Large intestine (tissue), 3 donors: Measurements from ENCODE around the gene PHF10. TPM values are rescaled to one million over a fixed set of nuclear protein-coding genes. Genes with fewer than 3 reads are reported as not detected.

Experiments used
- DNase-seq, 2 donors: peaks; one replicate each; pipeline versions ENCODE4 v3.0.0 to v3.0.0-alpha.2; 2013
- H3K27ac ChIP-seq: one replicate; pipeline ENCODE4 v1.5.1; 2013; ENCODE audit warnings: low read length
- H3K27me3 ChIP-seq: 2 replicates; pipeline ENCODE4 v1.6.1; 2013; ENCODE audit warnings: low read length; ENCODE audit not compliant: control insufficient read depth, insufficient read depth
- H3K36me3 ChIP-seq: 2 replicates; pipeline ENCODE4 v1.6.1; 2013; ENCODE audit warnings: low read length; ENCODE audit not compliant: control insufficient read depth, insufficient read depth
- H3K4me1 ChIP-seq: one replicate; pipeline ENCODE4 v1.6.1; 2013; ENCODE audit warnings: low read length; ENCODE audit not compliant: control insufficient read depth, insufficient read depth
- H3K4me3 ChIP-seq: one replicate; pipeline ENCODE4 v1.5.1; 2013; ENCODE audit warnings: low read length
- H3K9me3 ChIP-seq: one replicate; pipeline ENCODE4 v1.6.1; 2013; ENCODE audit warnings: mild to moderate bottlenecking, low read depth, low read length, moderate library complexity; ENCODE audit not compliant: control insufficient read depth
- WGBS: methylation state at CpG from one replicate; pipeline ENCODE4 v1.1.5; 2013; ENCODE audit warnings: low lambda C conversion rate; ENCODE audit not compliant: insufficient coverage; 5-methylcytosine and 5-hydroxymethylcytosine counted together
- polyA plus RNA-seq: library from polyadenylated mRNA; unstranded; fragments of 120-200 nt; gene quantifications from one replicate; pipeline ENCODE4 v1.2.1, GENCODE V29; 2013

The PHF10 gene
- polyA plus RNA-seq, 1 donor = 85.1 TPM

- peak; percentile 9 to 73 for DNase-seq
- no peak overlapping the region for H3K27ac ChIP-seq
- no peaks in the 10 kb centered on the region for H3K9me3 ChIP-seq
- H3K4me1 ChIP-seq = peaks cover 6% of the 10 kb centered on the region
- no peaks in the 10 kb centered on the region for H3K27me3 ChIP-seq
- H3K36me3 ChIP-seq = peaks cover 6% of the 10 kb centered on the region
- H3K4me3 ChIP-seq = no peak overlapping the region
- WGBS = no CpG with 5 or more reads among the region's 89 CpGs
Measured at GRCh38 chr6:169723991-169724493, 258 bp downstream of the PHF10 start.

GRCh38 chr6:169723200-169723909, 945 bp downstream of the PHF10 start:
- peaks cover 6% of the 10 kb centered on the region for H3K4me1 ChIP-seq
- H3K27me3 ChIP-seq = no peaks in the 10 kb centered on the region
- peak overlapping the region; percentile 90 for H3K27ac ChIP-seq
- H3K36me3 ChIP-seq = peaks cover 9% of the 10 kb centered on the region
- peak overlapping the region; percentile 80 for H3K4me3 ChIP-seq
- DNase-seq = peak; percentile 56 to 82
- H3K9me3 ChIP-seq = no peaks in the 10 kb centered on the region
- WGBS = no CpG with 5 or more reads among the region's 70 CpGs

GRCh38 chr6:169722362-169723199, 1.7 kb downstream of the PHF10 start:
- H3K9me3 ChIP-seq = no peaks in the 10 kb centered on the region
- peak; percentile 38 to 66 for DNase-seq

GRCh38 chr6:169720207-169720855, 4.0 kb downstream of the PHF10 start:
- H3K4me1 ChIP-seq = peaks cover 6% of the 10 kb centered on the region
- DNase-seq = no peak
- no peaks in the 10 kb centered on the region for H3K27me3 ChIP-seq
- peaks cover 28% of the 10 kb centered on the region for H3K36me3 ChIP-seq
- H3K4me3 ChIP-seq = no peak overlapping the region
- 93% methylated on average over 3 of the region's 3 CpGs for WGBS
- no peak overlapping the region for H3K27ac ChIP-seq
- no peaks in the 10 kb centered on the region for H3K9me3 ChIP-seq

More at GRCh38 chr6:169722362-169723199, 1.7 kb downstream of the PHF10 start:
- H3K27ac ChIP-seq = peak overlapping the region; percentile 90
- peaks cover 6% of the 10 kb centered on the region for H3K4me1 ChIP-seq
- 0% methylated on average over 1 of the region's 22 CpGs for WGBS
- peaks cover 11% of the 10 kb centered on the region for H3K36me3 ChIP-seq
- peak overlapping the region; percentile 80 for H3K4me3 ChIP-seq
- no peaks in the 10 kb centered on the region for H3K27me3 ChIP-seq

GRCh38 chr6:169719117-169719516, 5.2 kb downstream of the PHF10 start:
- peaks cover 39% of the 10 kb centered on the region for H3K36me3 ChIP-seq
- H3K27me3 ChIP-seq = no peaks in the 10 kb centered on the region
- H3K4me1 ChIP-seq = peaks cover 6% of the 10 kb centered on the region
- WGBS = 100% methylated on average over 1 of the region's 4 CpGs
- H3K4me3 ChIP-seq = no peak overlapping the region
- DNase-seq = no peak
- H3K27ac ChIP-seq = no peak overlapping the region
- H3K9me3 ChIP-seq = no peaks in the 10 kb centered on the region

DNA sequence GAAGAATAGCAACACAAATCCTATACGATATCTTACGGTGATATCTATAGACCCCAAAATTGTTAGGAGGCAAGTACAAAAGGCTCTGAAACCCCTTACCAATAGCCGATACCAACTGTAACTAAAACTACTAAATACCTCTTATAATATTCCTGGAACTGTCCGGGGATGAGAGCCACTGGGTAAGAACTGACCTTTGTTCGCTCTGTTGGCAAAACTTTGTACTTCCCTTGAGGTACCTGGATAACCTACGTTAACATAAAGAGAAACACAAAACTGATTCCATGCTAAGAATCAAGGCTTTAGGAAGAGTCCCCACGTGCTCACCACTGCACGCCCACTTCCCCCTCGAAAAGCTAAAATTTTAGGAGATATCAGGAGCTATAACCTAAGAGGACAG, 9.7 kb downstream of the PHF10 start:
- Histone ChIP-seq H3K27ac (peak overlapping the region; percentile 49), H3K27me3 (no peaks in the 10 kb centered on the region), H3K4me3 (no peak overlapping the region), H3K4me1 (no peaks in the 10 kb centered on the region), H3K36me3 (peaks cover 67% of the 10 kb centered on the region), H3K9me3 (no peaks in the 10 kb centered on the region)
- peak in 1 of 2 donors; percentile 46 for DNase-seq
- WGBS = 0% methylated on average over 1 of the region's 9 CpGs

GRCh38 chr6:169714178-169714577, 10.1 kb downstream of the PHF10 start:
- no CpG with 5 or more reads among the region's 2 CpGs for WGBS
- Histone ChIP-seq H3K4me3 (no peak overlapping the region), H3K4me1 (no peaks in the 10 kb centered on the region), H3K36me3 (peaks cover 67% of the 10 kb centered on the region), H3K9me3 (no peaks in the 10 kb centered on the region), H3K27ac (peak overlapping the region; percentile 49), H3K27me3 (no peaks in the 10 kb centered on the region)
- DNase-seq = no peak

GRCh38 chr6:169710009-169710408, 14.3 kb downstream of the PHF10 start:
- H3K4me3 ChIP-seq = no peak overlapping the region

GRCh38 chr6:169709293-169709692, 15.0 kb downstream of the PHF10 start:
- H3K9me3 ChIP-seq = no peaks in the 10 kb centered on the region
- no peak for DNase-seq
- H3K27me3 ChIP-seq = no peaks in the 10 kb centered on the region
- H3K27ac ChIP-seq = no peak overlapping the region
- H3K4me1 ChIP-seq = peaks cover 2% of the 10 kb centered on the region
- peaks cover 45% of the 10 kb centered on the region for H3K36me3 ChIP-seq
- H3K4me3 ChIP-seq = no peak overlapping the region

More at GRCh38 chr6:169710009-169710408, 14.3 kb downstream of the PHF10 start:
- Histone ChIP-seq H3K27me3 (no peaks in the 10 kb centered on the region), H3K9me3 (no peaks in the 10 kb centered on the region), H3K27ac (no peak overlapping the region), H3K36me3 (peaks cover 48% of the 10 kb centered on the region), H3K4me1 (no peaks in the 10 kb centered on the region)
- 90% methylated on average over 2 of the region's 3 CpGs for WGBS
- no peak for DNase-seq

DNA sequence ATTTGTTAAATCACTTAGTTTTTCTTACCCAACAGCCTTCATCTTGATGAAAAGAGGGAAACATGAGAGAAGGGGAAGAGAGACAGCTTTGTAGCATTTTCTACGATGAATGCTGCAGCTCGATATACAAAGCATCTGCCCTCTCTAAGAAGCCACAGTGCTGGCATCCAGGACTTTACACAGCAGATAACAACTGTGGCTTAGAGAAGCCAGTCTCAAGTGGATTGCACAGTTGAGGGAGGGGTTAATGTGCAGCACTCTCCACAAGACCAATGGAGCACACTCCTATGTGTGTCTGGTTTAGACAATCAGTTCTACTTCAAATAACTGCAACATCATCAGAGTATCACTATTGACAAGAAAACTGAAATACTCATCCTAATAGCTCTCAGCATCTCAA, 16.5 kb downstream of the PHF10 start:
- Histone ChIP-seq H3K4me1 (peaks cover 12% of the 10 kb centered on the region), H3K9me3 (no peaks in the 10 kb centered on the region), H3K36me3 (peaks cover 37% of the 10 kb centered on the region), H3K27ac (no peak overlapping the region), H3K4me3 (no peak overlapping the region), H3K27me3 (no peaks in the 10 kb centered on the region)
- no CpG with 5 or more reads among the region's 2 CpGs for WGBS
- DNase-seq = no peak
